ENCODE data around the gene COMMD2.

DNA sequence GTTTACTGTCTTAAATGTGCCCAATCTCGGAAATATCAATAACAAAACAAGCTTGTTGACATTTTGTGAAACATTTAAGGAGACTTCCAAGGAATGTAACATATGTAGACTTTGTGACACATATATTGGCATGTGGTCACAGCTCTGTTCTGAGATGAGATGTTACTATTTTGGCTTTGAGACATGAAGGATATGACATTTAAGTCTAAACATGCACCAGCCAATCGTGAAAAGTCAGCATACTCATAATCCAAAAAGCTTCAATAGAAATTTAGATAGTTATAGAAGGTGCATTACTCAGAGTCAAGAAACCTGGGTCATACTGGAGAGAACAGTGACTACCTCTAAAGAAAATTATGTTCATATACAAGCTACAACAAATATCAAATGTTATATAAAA is 13.4 kb downstream of the COMMD2 start:
- TF ChIP-seq, protein P1, sequence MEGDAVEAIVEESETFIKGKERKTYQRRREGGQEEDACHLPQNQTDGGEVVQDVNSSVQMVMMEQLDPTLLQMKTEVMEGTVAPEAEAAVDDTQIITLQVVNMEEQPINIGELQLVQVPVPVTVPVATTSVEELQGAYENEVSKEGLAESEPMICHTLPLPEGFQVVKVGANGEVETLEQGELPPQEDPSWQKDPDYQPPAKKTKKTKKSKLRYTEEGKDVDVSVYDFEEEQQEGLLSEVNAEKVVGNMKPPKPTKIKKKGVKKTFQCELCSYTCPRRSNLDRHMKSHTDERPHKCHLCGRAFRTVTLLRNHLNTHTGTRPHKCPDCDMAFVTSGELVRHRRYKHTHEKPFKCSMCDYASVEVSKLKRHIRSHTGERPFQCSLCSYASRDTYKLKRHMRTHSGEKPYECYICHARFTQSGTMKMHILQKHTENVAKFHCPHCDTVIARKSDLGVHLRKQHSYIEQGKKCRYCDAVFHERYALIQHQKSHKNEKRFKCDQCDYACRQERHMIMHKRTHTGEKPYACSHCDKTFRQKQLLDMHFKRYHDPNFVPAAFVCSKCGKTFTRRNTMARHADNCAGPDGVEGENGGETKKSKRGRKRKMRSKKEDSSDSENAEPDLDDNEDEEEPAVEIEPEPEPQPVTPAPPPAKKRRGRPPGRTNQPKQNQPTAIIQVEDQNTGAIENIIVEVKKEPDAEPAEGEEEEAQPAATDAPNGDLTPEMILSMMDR (IDR thresholded peaks at IDR 0.05), result no peak
- TF ChIP-seq POLR2A (IDR thresholded peaks at IDR 0.05), result no peak
